Spleen (tissue), 11 donors: ENCODE results near the gene WDR18. TPM values are rescaled to one million over a fixed set of nuclear protein-coding genes. Genes with fewer than 3 reads are reported as not detected.

ENCODE experiments used
- DNase-seq: peaks from one replicate; pipeline ENCODE4 v3.0.0-alpha.2; 2020
- H3K27ac ChIP-seq, 8 donors: fragments of 200-600 bp; sonication (generic) in 7 of 8; 1 replicate in 4 of 8; 2 replicates in 4 of 8; pipeline versions ENCODE4 v1.5.0 to v1.8.0; 2016 to 2021; ENCODE audit warnings: inconsistent platforms in 4 of 8, mild to moderate bottlenecking in 4 of 8, moderate library complexity in 1 of 8
- H3K27me3 ChIP-seq, 7 donors: fragments of 200-600 bp; sonication (generic) in 6 of 7; replicated peaks in 1 of 7; 1 replicate in 4 of 7; 2 replicates in 3 of 7; pipeline versions ENCODE4 v1.5.0 to v1.8.0; 2016 to 2021; ENCODE audit warnings: inconsistent platforms in 3 of 7, mild to moderate bottlenecking in 1 of 7
- H3K36me3 ChIP-seq, 6 donors: fragments of 200-600 bp; sonication (generic) in 5 of 6; 1 replicate in 4 of 6; 2 replicates in 2 of 6; pipeline versions ENCODE4 v1.5.0 to v1.8.0; 2016 to 2021; ENCODE audit warnings: inconsistent platforms in 2 of 6
- H3K4me1 ChIP-seq, 6 donors: fragments of 200-600 bp; sonication (generic) in 5 of 6; 1 replicate in 3 of 6; 2 replicates in 3 of 6; pipeline versions ENCODE4 v1.5.0 to v1.8.0; 2016 to 2021; ENCODE audit warnings: inconsistent platforms in 3 of 6
- H3K4me3 ChIP-seq, 8 donors: fragments of 200-600 bp; sonication (generic) in 7 of 8; 1 replicate in 4 of 8; 2 replicates in 4 of 8; pipeline versions ENCODE4 v1.5.0 to v1.8.0; 2016 to 2021; ENCODE audit warnings: inconsistent platforms in 4 of 8, mild to moderate bottlenecking in 4 of 8, moderate library complexity in 2 of 8
- H3K9me3 ChIP-seq, 8 donors: fragments of 200-600 bp; sonication (generic) in 7 of 8; 1 replicate in 4 of 8; 2 replicates in 4 of 8; pipeline versions ENCODE4 v1.5.0 to v1.8.0; 2016 to 2021; ENCODE audit warnings: inconsistent platforms in 4 of 8
- POLR2A ChIP-seq, 3 donors: fragments of 450-650 bp; IDR thresholded peaks; one replicate each; pipeline ENCODE4 v1.5.1; 2017; ENCODE audit warnings: antibody characterized with exemption in 3 of 3, mild to moderate bottlenecking in 1 of 3
- POLR2AphosphoS5 ChIP-seq, 3 donors: sonication (generic); formaldehyde crosslinking; IDR thresholded peaks; one replicate each; pipeline ENCODE4 v1.5.1; 2017; ENCODE audit warnings: antibody characterized with exemption in 3 of 3
- WGBS, 5 donors: extraction: QIAGEN DNeasy Blood & Tissue Kit in 3 of 5; methylation state at CpG; one replicate each; pipeline versions ENCODE4 v1.1.5 to v1.1.7; 2013 to 2018; 5-methylcytosine and 5-hydroxymethylcytosine counted together
- intact Hi-C: fragments of 100-400 bp; cut with DNase I; formaldehyde crosslinking; loops from one replicate; pipeline ENCODE4 v1.15.0; 2023; ENCODE audit warnings: low total_unique reads
- polyA plus RNA-seq, 3 donors: library from polyadenylated mRNA; stranded (reverse); fragments of 200-250 nt; gene quantifications; one replicate each; pipeline ENCODE4 v1.2.1, GENCODE V29; 2013
- total RNA-seq, 7 donors: library from RNA; depleted of rRNA in 3 of 7; stranded (reverse); fragments of >200 nt in 3 of 7; fragmentation: NEBNext Ultra II Directional in 4 of 7; extraction: Animal tissue kit (Norgen Biotek cat#: 25700) in 4 of 7; gene quantifications; one replicate each; pipeline versions ENCODE4 v1.1.0 to v1.2.1, GENCODE V29; 2016 to 2021
- TF ChIP-seq, protein P1 (sequence below), 11 experiments: fragments of 200-600 bp in 7 of 11; fragments of 450-650 bp in 4 of 11; sonication (generic) in 4 of 11; IDR thresholded peaks in 8 of 11; conservative IDR thresholded peaks in 3 of 11; 1 replicate in 7 of 11; 2 replicates in 4 of 11; pipeline versions ENCODE4 v1.4.0 to v1.8.0; 2016 to 2021; ENCODE audit warnings: antibody characterized with exemption in 11 of 11, inconsistent platforms in 4 of 11, mild to moderate bottlenecking in 1 of 11
- donor health status: healthy with polysubstance abuse.
- donor health status: DM: no; HTN: no; CAD: no; lungs with moderate emphysema.
- donor health status: DM: no; HTN: no; CAD: no.
- donor health status: Bipolar disorder and iron deficiency.
- donor health status: healthy.
- donor health status: DM: no; HTN: no; CAD: no.
- donor health status: DM: yes; HTN: yes; CAD: no.

The WDR18 gene
- total and polyA plus RNA-seq, 10 donors: 17.8 to 96.0 (median 37.5) TPM

DNA sequence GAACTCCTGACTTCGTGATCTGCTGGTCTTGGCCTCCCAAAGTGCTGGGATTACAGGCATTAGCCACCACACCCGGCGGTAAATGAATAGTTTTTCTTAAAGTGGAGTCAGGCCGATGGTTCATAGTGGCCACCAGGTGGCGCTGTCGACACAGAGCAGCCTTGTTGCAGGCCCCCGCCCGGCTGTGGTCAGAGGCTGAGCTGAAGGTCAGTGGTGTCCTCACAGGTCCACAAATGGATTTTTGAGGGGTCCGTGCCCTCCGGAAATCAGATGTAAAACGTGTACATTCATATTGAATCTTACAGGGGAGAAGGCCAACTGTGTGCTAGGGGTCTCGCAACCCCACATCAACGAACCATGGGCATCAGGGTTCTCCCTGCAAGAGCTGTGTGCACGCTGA, 13.4 kb upstream of the WDR18 start:
- peaks cover 0 to 93% (median 59%) of the 10 kb centered on the region in 6 donors for H3K36me3 ChIP-seq
- H3K9me3 ChIP-seq: peaks cover 0 to 26% (median 18%) of the 10 kb centered on the region in 8 donors
- H3K4me1 ChIP-seq: no peaks in the 10 kb centered on the region
- H3K27me3 ChIP-seq: no peaks in the 10 kb centered on the region
- H3K4me3 ChIP-seq: no peak overlapping the region
- DNase-seq: no peak
- WGBS, 5 donors: 95 to 99% (median 95%) methylated on average over 10 to 14 of the region's 14 CpGs
- intact Hi-C loops: no loop called here
- TF ChIP-seq POLR2A (IDR thresholded peaks at IDR 0.05) (no peak), POLR2AphosphoS5 (IDR thresholded peaks at IDR 0.05) (peak in 1 of 3 donors; percentile 29)
- TF ChIP-seq, protein P1, sequence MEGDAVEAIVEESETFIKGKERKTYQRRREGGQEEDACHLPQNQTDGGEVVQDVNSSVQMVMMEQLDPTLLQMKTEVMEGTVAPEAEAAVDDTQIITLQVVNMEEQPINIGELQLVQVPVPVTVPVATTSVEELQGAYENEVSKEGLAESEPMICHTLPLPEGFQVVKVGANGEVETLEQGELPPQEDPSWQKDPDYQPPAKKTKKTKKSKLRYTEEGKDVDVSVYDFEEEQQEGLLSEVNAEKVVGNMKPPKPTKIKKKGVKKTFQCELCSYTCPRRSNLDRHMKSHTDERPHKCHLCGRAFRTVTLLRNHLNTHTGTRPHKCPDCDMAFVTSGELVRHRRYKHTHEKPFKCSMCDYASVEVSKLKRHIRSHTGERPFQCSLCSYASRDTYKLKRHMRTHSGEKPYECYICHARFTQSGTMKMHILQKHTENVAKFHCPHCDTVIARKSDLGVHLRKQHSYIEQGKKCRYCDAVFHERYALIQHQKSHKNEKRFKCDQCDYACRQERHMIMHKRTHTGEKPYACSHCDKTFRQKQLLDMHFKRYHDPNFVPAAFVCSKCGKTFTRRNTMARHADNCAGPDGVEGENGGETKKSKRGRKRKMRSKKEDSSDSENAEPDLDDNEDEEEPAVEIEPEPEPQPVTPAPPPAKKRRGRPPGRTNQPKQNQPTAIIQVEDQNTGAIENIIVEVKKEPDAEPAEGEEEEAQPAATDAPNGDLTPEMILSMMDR (IDR thresholded peaks at IDR 0.05 in 8 of 11, conservative IDR thresholded peaks at IDR 0.05 in 3 of 11): peak in 5 of 11 experiments; percentile 32 to 46 (median 39)
- H3K27ac ChIP-seq: no peak overlapping the region

DNA sequence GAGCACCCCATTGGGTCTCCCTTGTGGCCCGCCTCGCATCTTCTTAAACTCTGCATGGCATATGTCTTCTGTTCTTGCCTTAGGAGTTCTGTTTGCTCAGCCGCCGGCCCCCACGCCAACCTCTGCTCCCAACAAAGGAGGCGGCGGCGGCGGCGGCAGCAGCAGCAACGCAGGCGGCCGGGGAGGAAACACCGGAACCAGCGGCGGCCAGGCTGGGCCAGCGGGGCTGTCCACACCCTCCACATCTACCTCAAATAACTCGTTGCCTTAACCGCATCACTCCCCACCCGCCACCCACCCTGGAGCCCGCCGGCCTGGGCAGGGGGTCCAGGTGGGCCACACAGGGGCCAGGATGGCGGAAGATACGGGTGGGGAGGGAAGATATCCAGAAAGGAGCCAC, 12.3 kb upstream of the WDR18 start:
- intact Hi-C loops: no loop called here
- TF ChIP-seq, protein P1 (IDR thresholded peaks at IDR 0.05 in 8 of 11, conservative IDR thresholded peaks at IDR 0.05 in 3 of 11): no peak
- TF ChIP-seq POLR2A (IDR thresholded peaks at IDR 0.05) (no peak), POLR2AphosphoS5 (IDR thresholded peaks at IDR 0.05) (no peak)
- no peak overlapping the region for H3K4me3 ChIP-seq
- H3K27me3 ChIP-seq: no peaks in the 10 kb centered on the region
- peaks cover 0 to 21% (median 17%) of the 10 kb centered on the region in 8 donors for H3K9me3 ChIP-seq
- peaks cover 0 to 82% (median 52%) of the 10 kb centered on the region in 6 donors for H3K36me3 ChIP-seq
- H3K27ac ChIP-seq: no peak overlapping the region
- H3K4me1 ChIP-seq: no peaks in the 10 kb centered on the region
- no peak for DNase-seq
- WGBS, 5 donors: 93 to 95% (median 94%) methylated on average over 24 of the region's 24 CpGs

DNA sequence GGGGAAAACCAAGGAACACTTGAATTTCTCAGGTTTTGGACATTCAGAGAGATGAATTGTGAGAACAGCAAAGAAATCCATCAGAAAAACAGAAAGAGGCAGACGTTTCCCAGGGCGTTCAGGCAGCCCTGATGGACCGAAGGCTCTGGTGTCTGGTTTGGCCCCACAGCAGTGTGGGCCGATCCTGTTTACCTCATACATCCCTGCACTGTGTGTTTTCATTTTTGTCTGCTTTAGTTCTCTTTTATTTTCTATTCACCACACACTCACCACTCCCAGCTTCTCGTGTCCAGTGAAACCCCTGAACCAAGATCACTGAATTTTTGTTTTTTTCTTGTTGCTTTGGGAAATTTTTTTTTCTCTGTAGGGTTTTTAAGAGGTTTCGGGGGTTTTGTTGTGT, 11.9 kb upstream of the WDR18 start:
- peaks cover 0 to 20% (median 17%) of the 10 kb centered on the region in 8 donors for H3K9me3 ChIP-seq
- H3K27ac ChIP-seq: no peak overlapping the region
- peaks cover 0 to 77% (median 47%) of the 10 kb centered on the region in 6 donors for H3K36me3 ChIP-seq
- 92 to 97% (median 96%) methylated on average over 6 of the region's 6 CpGs for WGBS, 5 donors
- TF ChIP-seq POLR2AphosphoS5 (IDR thresholded peaks at IDR 0.05) (no peak), POLR2A (IDR thresholded peaks at IDR 0.05) (no peak)
- TF ChIP-seq, protein P1 (IDR thresholded peaks at IDR 0.05 in 8 of 11, conservative IDR thresholded peaks at IDR 0.05 in 3 of 11): no peak
- H3K4me1 ChIP-seq: no peaks in the 10 kb centered on the region
- DNase-seq: no peak
- intact Hi-C loops: no loop called here
- H3K4me3 ChIP-seq: no peak overlapping the region
- H3K27me3 ChIP-seq: no peaks in the 10 kb centered on the region

DNA sequence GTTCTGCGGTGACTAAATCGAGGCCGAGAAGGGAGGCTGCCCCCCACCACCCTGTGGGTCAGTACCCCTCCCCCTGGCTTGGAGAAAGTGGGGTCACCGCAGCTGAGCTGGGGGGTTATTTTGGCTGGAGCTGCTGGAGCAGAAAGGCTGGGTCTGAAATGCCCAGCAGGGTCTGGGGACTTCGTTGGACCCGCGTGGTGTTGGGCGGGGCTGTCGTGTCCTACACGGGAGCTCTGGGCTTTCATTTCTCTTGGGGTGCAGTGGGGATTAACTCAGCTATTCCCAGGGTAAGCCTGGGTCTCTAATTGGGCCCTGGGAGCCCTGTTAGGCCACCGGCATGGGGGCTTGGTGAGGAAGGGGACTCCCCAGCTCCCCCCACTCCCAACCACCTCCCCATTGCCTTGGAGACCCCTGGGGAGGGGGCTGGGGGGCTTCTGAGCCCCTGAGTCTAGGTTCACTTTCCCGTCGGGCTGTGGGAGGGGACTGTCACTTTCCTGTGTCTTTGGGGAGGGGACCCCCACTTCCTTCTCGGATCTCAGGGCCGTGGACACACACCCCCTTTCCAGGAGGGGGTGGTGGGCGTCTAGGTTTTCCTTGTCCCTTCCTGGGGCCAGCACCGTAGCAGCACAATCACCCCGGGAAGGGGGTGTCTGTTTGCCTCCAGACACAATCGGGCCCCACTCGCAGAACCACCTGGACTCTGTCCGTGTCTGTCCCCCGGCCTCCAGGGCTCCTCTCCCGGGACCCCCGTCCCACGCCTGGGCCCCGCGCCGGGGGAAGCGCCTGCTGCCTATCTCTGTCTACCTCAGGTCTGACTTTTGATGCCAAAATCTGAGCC, 10.2 kb upstream of the WDR18 start:
- H3K4me1 ChIP-seq: no peaks in the 10 kb centered on the region
- DNase-seq: no peak
- H3K4me3 ChIP-seq: no peak overlapping the region
- H3K27ac ChIP-seq: no peak overlapping the region
- H3K9me3 ChIP-seq: peaks cover 0 to 20% (median 17%) of the 10 kb centered on the region in 8 donors
- 86 to 91% (median 88%) methylated on average over 22 to 29 of the region's 29 CpGs for WGBS, 5 donors
- peaks cover 0 to 60% (median 34%) of the 10 kb centered on the region in 6 donors for H3K36me3 ChIP-seq
- intact Hi-C loops: no loop called here
- TF ChIP-seq POLR2A (IDR thresholded peaks at IDR 0.05) (no peak), POLR2AphosphoS5 (IDR thresholded peaks at IDR 0.05) (no peak)
- TF ChIP-seq, protein P1 (IDR thresholded peaks at IDR 0.05 in 8 of 11, conservative IDR thresholded peaks at IDR 0.05 in 3 of 11): no peak
- H3K27me3 ChIP-seq: peaks cover 0 to under 1% (median 0%) of the 10 kb centered on the region in 7 donors
